ENCODE data around the gene LPCAT2. TPM values are rescaled to one million over a fixed set of nuclear protein-coding genes. Genes with fewer than 3 reads are reported as not detected.

Gene LPCAT2
- total and polyA plus RNA-seq, 2 of the 13 experiments (the other 11 are each of a cell fraction or from before 2014, with no cell fraction given), result 9.9 to 17.6 TPM

- ATAC-seq (no peak), FAIRE-seq (no peak), DNase-seq (ENCODE audit: low spot score) (no peak)
- Histone ChIP-seq H3K4me3 (replicated peaks in 1 of 3; ENCODE audit: insufficient read depth in 1 of 3, low read depth in 2 of 3, low read length in 3 of 3) (no peak overlapping the region), H4K20me1 (ENCODE audit: insufficient read depth, low read length) (no peaks in the 10 kb centered on the region), H3K27ac (ENCODE audit: extremely low read length, insufficient read depth, low read length) (no peak overlapping the region), H3K79me2 (ENCODE audit: insufficient read depth, low read length) (no peaks in the 10 kb centered on the region), H3K9ac (ENCODE audit: insufficient read depth, low read depth, low read length) (no peak overlapping the region), H3K36me3 (replicated peaks in 1 of 2; ENCODE audit: control insufficient read depth in 1 of 2, insufficient read depth in 2 of 2, low read length in 2 of 2) (no peaks in the 10 kb centered on the region), H3K9me3 (ENCODE audit: low read length) (no peaks in the 10 kb centered on the region), H3K4me2 (ENCODE audit: low read depth, low read length) (no peak overlapping the region), H3K4me1 (ENCODE audit: insufficient read depth, low read length) (no peaks in the 10 kb centered on the region), H2AFZ (ENCODE audit: low read length) (no peak overlapping the region), H3K27me3 (ENCODE audit: control insufficient read depth in 1 of 2, insufficient read depth in 2 of 2, low read length in 2 of 2) (peaks cover 0 to 15% of the 10 kb centered on the region in 2 experiments; a peak in 3 of 5 replicates)
- POLR2A ChIA-PET, result no interaction called here
- BruUV-seq (replicated peaks), result no TSS peak
- WGBS (ENCODE audit: low lambda C conversion rate), result 8% methylated on average over 6 of the region's 7 CpGs
- intact Hi-C loops (cut with micrococcal nuclease; ENCODE audit: unreplicated experiment) (no loop called here), in situ Hi-C loops (cut with HindIII; ENCODE audit: extremely low pct_ligation_motif_present, low pct_unique_long_range_greater_than_20kb) (loop anchor here (25.0 kb wide), 1 partner anchor 842 kb away; no protein-coding TSS in a partner anchor)
- TF ChIP-seq THAP11 (CRISPR knock-in tag; IDR thresholded peaks at IDR 0.05) (no peak), TCF7 (IDR thresholded peaks at IDR 0.05; ENCODE audit: low read depth) (0 out of 2 replicates have a peak, but pooled peaks have one; percentile 1)
- CTCF ChIA-PET (ENCODE audit: low intra/inter-chr PET ratio, low total read pairs), result interaction anchor here (9.6 kb wide), 1 partner anchor 231 kb away, joined by 423 read pairs; no protein-coding TSS in a partner anchor
Observed at GRCh38 chr16:55470533-55471371, 38.1 kb upstream of the LPCAT2 start.

GRCh38 chr16:55471448-55472097 lies 37.3 kb upstream of the LPCAT2 start:
- intact Hi-C loops (cut with micrococcal nuclease; ENCODE audit: unreplicated experiment), result no loop called here
- H3K4me1 ChIP-seq (ENCODE audit: insufficient read depth, low read length), result no peaks in the 10 kb centered on the region
- POLR2A ChIA-PET, result no interaction called here
- TF ChIP-seq ZNF563 (CRISPR knock-in tag; IDR thresholded peaks at IDR 0.05) (no peak), POLR2A (IDR thresholded peaks at IDR 0.05; ENCODE audit: insufficient read depth in 1 of 2, low read depth in 2 of 2, low read length in 2 of 2) (no peak), SKI (IDR thresholded peaks at IDR 0.05; ENCODE audit: partially characterized antibody) (no peak), KLF15 (CRISPR knock-in tag; IDR thresholded peaks at IDR 0.05; ENCODE audit: borderline replicate concordance) (no peak), ZNF431 (CRISPR knock-in tag; IDR thresholded peaks at IDR 0.05; ENCODE audit: borderline replicate concordance, low read depth) (no peak)
- TF ChIP-seq, protein P1, sequence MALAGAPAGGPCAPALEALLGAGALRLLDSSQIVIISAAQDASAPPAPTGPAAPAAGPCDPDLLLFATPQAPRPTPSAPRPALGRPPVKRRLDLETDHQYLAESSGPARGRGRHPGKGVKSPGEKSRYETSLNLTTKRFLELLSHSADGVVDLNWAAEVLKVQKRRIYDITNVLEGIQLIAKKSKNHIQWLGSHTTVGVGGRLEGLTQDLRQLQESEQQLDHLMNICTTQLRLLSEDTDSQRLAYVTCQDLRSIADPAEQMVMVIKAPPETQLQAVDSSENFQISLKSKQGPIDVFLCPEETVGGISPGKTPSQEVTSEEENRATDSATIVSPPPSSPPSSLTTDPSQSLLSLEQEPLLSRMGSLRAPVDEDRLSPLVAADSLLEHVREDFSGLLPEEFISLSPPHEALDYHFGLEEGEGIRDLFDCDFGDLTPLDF (CRISPR knock-in tag; IDR thresholded peaks at IDR 0.05), result no peak
- TF ChIP-seq, protein P2, sequence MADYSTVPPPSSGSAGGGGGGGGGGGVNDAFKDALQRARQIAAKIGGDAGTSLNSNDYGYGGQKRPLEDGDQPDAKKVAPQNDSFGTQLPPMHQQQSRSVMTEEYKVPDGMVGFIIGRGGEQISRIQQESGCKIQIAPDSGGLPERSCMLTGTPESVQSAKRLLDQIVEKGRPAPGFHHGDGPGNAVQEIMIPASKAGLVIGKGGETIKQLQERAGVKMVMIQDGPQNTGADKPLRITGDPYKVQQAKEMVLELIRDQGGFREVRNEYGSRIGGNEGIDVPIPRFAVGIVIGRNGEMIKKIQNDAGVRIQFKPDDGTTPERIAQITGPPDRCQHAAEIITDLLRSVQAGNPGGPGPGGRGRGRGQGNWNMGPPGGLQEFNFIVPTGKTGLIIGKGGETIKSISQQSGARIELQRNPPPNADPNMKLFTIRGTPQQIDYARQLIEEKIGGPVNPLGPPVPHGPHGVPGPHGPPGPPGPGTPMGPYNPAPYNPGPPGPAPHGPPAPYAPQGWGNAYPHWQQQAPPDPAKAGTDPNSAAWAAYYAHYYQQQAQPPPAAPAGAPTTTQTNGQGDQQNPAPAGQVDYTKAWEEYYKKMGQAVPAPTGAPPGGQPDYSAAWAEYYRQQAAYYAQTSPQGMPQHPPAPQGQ (CRISPR knock-in tag; IDR thresholded peaks at IDR 0.05; ENCODE audit: borderline replicate concordance), result no peak
- TF ChIP-seq, protein P3, sequence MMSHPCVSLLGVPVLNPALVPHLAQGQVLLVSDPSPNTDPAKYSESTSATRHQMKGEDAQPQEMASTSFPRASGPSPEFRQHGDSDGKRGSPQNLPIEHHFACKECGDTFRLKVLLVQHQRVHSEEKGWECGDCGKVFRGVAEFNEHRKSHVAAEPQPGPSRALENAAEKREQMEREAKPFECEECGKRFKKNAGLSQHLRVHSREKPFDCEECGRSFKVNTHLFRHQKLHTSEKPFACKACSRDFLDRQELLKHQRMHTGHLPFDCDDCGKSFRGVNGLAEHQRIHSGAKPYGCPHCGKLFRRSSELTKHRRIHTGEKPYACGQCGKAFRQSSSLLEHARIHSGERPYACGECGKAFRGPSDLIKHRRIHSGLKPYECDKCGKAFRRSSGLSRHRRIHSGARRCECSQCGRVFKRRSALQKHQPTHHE (CRISPR knock-in tag; IDR thresholded peaks at IDR 0.05; ENCODE audit: borderline replicate concordance), result no peak

More at GRCh38 chr16:55471448-55472097, 37.3 kb upstream of the LPCAT2 start:
- H3K9ac ChIP-seq (ENCODE audit: insufficient read depth, low read depth, low read length), result no peak overlapping the region
- DNase-seq (ENCODE audit: low spot score) (no peak), ATAC-seq (no peak), FAIRE-seq (no peak)
- H3K27me3 ChIP-seq (ENCODE audit: control insufficient read depth in 1 of 2, insufficient read depth in 2 of 2, low read length in 2 of 2), result peaks cover 0 to 15% of the 10 kb centered on the region in 2 experiments; a peak in 3 of 5 replicates
- BruUV-seq (replicated peaks), result no TSS peak
- H3K9me3 ChIP-seq (ENCODE audit: low read length), result no peaks in the 10 kb centered on the region
- no peaks in the 10 kb centered on the region for H3K79me2 ChIP-seq (ENCODE audit: insufficient read depth, low read length)
- no peak overlapping the region for H3K27ac ChIP-seq (ENCODE audit: extremely low read length, insufficient read depth, low read length)
- 22% methylated on average over 4 of the region's 4 CpGs for WGBS (ENCODE audit: low lambda C conversion rate)
- no peaks in the 10 kb centered on the region for H4K20me1 ChIP-seq (ENCODE audit: insufficient read depth, low read length)
- no peaks in the 10 kb centered on the region for H3K36me3 ChIP-seq (replicated peaks in 1 of 2; ENCODE audit: control insufficient read depth in 1 of 2, insufficient read depth in 2 of 2, low read length in 2 of 2)
- CTCF ChIA-PET (ENCODE audit: low intra/inter-chr PET ratio, low total read pairs), result no interaction called here
- H3K4me2 ChIP-seq (ENCODE audit: low read depth, low read length), result no peak overlapping the region
- H2AFZ ChIP-seq (ENCODE audit: low read length), result no peak overlapping the region
- in situ Hi-C loops (cut with HindIII; ENCODE audit: extremely low pct_ligation_motif_present, low pct_unique_long_range_greater_than_20kb), result loop anchor here (25.0 kb wide), 1 partner anchor 841 kb away; no protein-coding TSS in a partner anchor
- no peak overlapping the region for H3K4me3 ChIP-seq (replicated peaks in 1 of 3; ENCODE audit: insufficient read depth in 1 of 3, low read depth in 2 of 3, low read length in 3 of 3)

Data from HepG2 (cell line).